GM10266 (cell line): ENCODE measurements around the gene CLIC4.
"Not testable (repeated sequence)": the region's sequence is repeated elsewhere in the genome, so short reads cannot be mapped to it uniquely, and the experiment has no call there.

Source experiments
- DNase-seq: peaks from one replicate; pipeline ENCODE4 v3.0.0; 2012; ENCODE audit errors: extremely low spot score
- CTCF ChIP-seq: IDR thresholded peaks from 2 replicates; pipeline ENCODE4 v1.5.1; 2012; ENCODE audit warnings: mild to moderate bottlenecking, low read depth; ENCODE audit not compliant: control insufficient read depth, insufficient read depth; ENCODE audit errors: missing control alignments

CLIC4 gene

GRCh38 chr1:24713176-24713575 lies 32.1 kb upstream of the CLIC4 start:
- DNase-seq: no peak
- TF ChIP-seq CTCF: no peak

GRCh38 chr1:24713736-24714135 lies 31.5 kb upstream of the CLIC4 start:
- TF ChIP-seq CTCF: no peak
- no peak for DNase-seq

- TF ChIP-seq CTCF: no peak
- no peak for DNase-seq
Observed at GRCh38 chr1:24714859-24715520, 30.3 kb upstream of the CLIC4 start.

- DNase-seq: no peak
- no peak for TF ChIP-seq CTCF
Observed at GRCh38 chr1:24715658-24716057, 29.6 kb upstream of the CLIC4 start.

GRCh38 chr1:24717887-24718650 lies 27.2 kb upstream of the CLIC4 start:
- DNase-seq: no peak
- no peak for TF ChIP-seq CTCF

- no peak for TF ChIP-seq CTCF
Observed at GRCh38 chr1:24720152-24720551, 25.1 kb upstream of the CLIC4 start.

GRCh38 chr1:24721533-24721932 lies 23.7 kb upstream of the CLIC4 start:
- DNase-seq: no peak
- TF ChIP-seq CTCF: no peak

More at GRCh38 chr1:24720152-24720551, 25.1 kb upstream of the CLIC4 start:
- no peak for DNase-seq

GRCh38 chr1:24722073-24723035 lies 22.9 kb upstream of the CLIC4 start:
- DNase-seq: not testable (repeated sequence)
